MCF 10A (cell line): ENCODE measurements around the gene TGDS. TPM values are rescaled to one million over a fixed set of nuclear protein-coding genes. Genes with fewer than 3 reads are reported as not detected.
"Not testable (repeated sequence)": the region's sequence is repeated elsewhere in the genome, so short reads cannot be mapped to it uniquely, and the experiment has no call there.

Experiments used
- BruUV-seq: library from RNA; stranded (reverse); fragments of 400-500 nt; replicated peaks from 2 replicates; lab custom pipeline; 2021; lab: Mats Ljungman, UMichigan
- CTCF ChIA-PET: fragments of 300-600 bp; sonication (Branson Sonifier 250); formaldehyde crosslinking; extraction: SDS; loops from one replicate; lab custom pipeline; 2021; ENCODE audit warnings: antibody characterized with exemption, inconsistent platforms; lab: Yijun Ruan, JAX
- POLR2A ChIA-PET: fragments of 300-600, 350-650 bp; sonication (Branson Sonifier 250); formaldehyde crosslinking; extraction: SDS; loops from one replicate; lab custom pipeline; 2020; ENCODE audit warnings: antibody characterized with exemption, inconsistent platforms; lab: Yijun Ruan, JAX
- DNase-seq: peaks from one replicate; pipeline ENCODE4 v3.0.0-alpha.2; 2018; ENCODE audit not compliant: unreplicated experiment
- H3K27ac Mint-ChIP-seq: one replicate; pipeline ENCODE4 v1.8.0; 2022; ENCODE audit warnings: mild to moderate bottlenecking, low read depth, mixed read lengths; ENCODE audit not compliant: unreplicated experiment
- H3K27me3 Mint-ChIP-seq: one replicate; pipeline ENCODE4 v1.8.0; 2022; ENCODE audit warnings: mixed read lengths; ENCODE audit not compliant: insufficient read depth, unreplicated experiment
- H3K36me3 Mint-ChIP-seq: one replicate; pipeline ENCODE4 v1.8.0; 2022; ENCODE audit warnings: mild to moderate bottlenecking, moderate library complexity, mixed read lengths; ENCODE audit not compliant: insufficient read depth, unreplicated experiment
- H3K4me1 Mint-ChIP-seq: one replicate; pipeline ENCODE4 v1.8.0; 2022; ENCODE audit warnings: mixed read lengths; ENCODE audit not compliant: insufficient read depth, unreplicated experiment
- H3K4me3 Mint-ChIP-seq: one replicate; pipeline ENCODE4 v1.8.0; 2022; ENCODE audit warnings: mild to moderate bottlenecking, moderate library complexity, mixed read lengths; ENCODE audit not compliant: unreplicated experiment
- H3K9me3 Mint-ChIP-seq: one replicate; pipeline ENCODE4 v1.8.0; 2022; ENCODE audit warnings: mixed read lengths; ENCODE audit not compliant: unreplicated experiment
- CTCF ChIP-seq: fragments of 200-600 bp; IDR thresholded peaks from one replicate; pipeline ENCODE4 v1.8.0; 2022; ENCODE audit warnings: antibody characterized with exemption, mild to moderate bottlenecking; ENCODE audit not compliant: unreplicated experiment
- intact Hi-C: fragments of 100-400 bp; cut with micrococcal nuclease; formaldehyde crosslinking; loops from 2 replicates; pipeline ENCODE4 v1.14.1; 2022
- total RNA-seq: library from RNA; stranded (reverse); gene quantifications from 2 replicates; pipeline ENCODE4 v1.2.3, GENCODE V29; 2022

TGDS gene
- total RNA-seq, 1 experiment from 2014 or later: 14.1 TPM

DNA sequence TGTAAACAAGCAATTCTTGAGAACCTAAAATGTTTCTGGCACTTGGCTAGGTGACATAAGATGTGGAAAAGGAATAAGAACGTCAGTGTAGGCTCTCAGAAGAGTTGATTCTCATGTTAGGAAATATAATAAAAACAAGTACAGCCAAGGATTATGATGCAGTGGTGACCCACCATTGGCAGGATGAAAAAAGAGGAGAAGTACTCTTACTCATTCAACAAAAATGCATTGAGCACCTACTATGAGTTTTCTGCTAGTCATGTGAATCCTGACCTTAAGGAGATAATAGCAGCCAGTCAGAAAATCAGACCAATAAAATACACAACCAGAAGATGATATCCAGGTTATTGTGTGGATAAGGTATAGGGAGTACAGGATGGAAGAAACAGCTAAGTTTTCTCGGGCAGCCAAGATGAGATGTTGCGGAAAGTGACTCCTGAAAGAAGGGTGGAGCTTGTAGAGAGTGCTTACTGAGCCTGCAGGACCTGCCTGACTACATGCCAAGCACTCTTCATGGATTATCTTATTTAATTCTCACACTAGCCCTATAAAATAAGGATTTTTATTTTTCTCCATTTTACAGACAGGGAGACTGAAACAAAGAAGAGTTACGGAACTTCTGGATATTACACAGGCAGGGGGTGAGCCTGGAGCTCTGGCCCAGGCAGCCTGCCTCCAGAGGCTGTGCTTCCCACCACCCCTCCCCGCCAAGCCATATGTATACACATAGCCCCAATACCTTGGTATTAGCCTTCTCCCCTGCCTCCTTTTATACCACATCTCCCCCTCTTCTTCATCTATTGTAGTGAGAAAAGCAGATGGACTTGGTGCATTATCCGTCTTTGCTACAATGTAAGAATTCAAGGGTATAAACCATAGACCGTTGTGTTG lies 58.0 kb downstream of the TGDS start:
- intact Hi-C loops: no loop called here
- POLR2A ChIA-PET: no interaction called here
- no peak overlapping the region for H3K27ac Mint-ChIP-seq
- no peak for DNase-seq
- no peak for TF ChIP-seq CTCF
- H3K4me3 Mint-ChIP-seq: no peak overlapping the region
- no peaks in the 10 kb centered on the region for H3K9me3 Mint-ChIP-seq
- no TSS peak for BruUV-seq
- CTCF ChIA-PET: interaction anchor here (0.6 to 1.6 kb wide), 4 partner anchors 17 to 1276 kb away, joined by 3 to 6 read pairs (median 4); no protein-coding TSS in a partner anchor
- H3K27me3 Mint-ChIP-seq: peaks cover 31% of the 10 kb centered on the region
- no peaks in the 10 kb centered on the region for H3K4me1 Mint-ChIP-seq
- H3K36me3 Mint-ChIP-seq: no peaks in the 10 kb centered on the region

GRCh38 chr13:94535775-94536174 lies 60.2 kb downstream of the TGDS start:
- peaks cover 25% of the 10 kb centered on the region for H3K27me3 Mint-ChIP-seq
- intact Hi-C loops: no loop called here
- no peaks in the 10 kb centered on the region for H3K36me3 Mint-ChIP-seq
- no peak overlapping the region for H3K4me3 Mint-ChIP-seq
- ChIA-PET POLR2A (no interaction called here), CTCF (interaction anchor here (0.7 to 1.1 kb wide), 2 partner anchors 13 to 15 kb away, joined by 3 read pairs; no protein-coding TSS in a partner anchor)
- H3K27ac Mint-ChIP-seq: no peak overlapping the region
- DNase-seq: no peak
- H3K9me3 Mint-ChIP-seq: no peaks in the 10 kb centered on the region
- no peaks in the 10 kb centered on the region for H3K4me1 Mint-ChIP-seq
- no TSS peak for BruUV-seq
- TF ChIP-seq CTCF: no peak

GRCh38 chr13:94535231-94535630 lies 60.7 kb downstream of the TGDS start:
- CTCF ChIA-PET: interaction anchor here (0.5 to 1.1 kb wide), 4 partner anchors 14 to 61 kb away, joined by 3 read pairs; no protein-coding TSS in a partner anchor
- DNase-seq: no peak
- no TSS peak for BruUV-seq
- Mint-ChIP-seq H3K27ac (no peak overlapping the region), H3K9me3 (no peaks in the 10 kb centered on the region), H3K36me3 (no peaks in the 10 kb centered on the region), H3K4me3 (no peak overlapping the region), H3K4me1 (no peaks in the 10 kb centered on the region), H3K27me3 (peaks cover 20% of the 10 kb centered on the region)
- intact Hi-C loops: no loop called here
- no peak for TF ChIP-seq CTCF
- POLR2A ChIA-PET: interaction anchor here (0.6 kb wide), 1 partner anchor 33 kb away, joined by 3 read pairs; no protein-coding TSS in a partner anchor

- CTCF ChIA-PET: interaction anchor here (0.6 kb wide), 1 partner anchor 616 kb away, joined by 4 read pairs; no protein-coding TSS in a partner anchor
- no peak for TF ChIP-seq CTCF
These were observed 61.8 kb downstream of the TGDS start for GRCh38 chr13:94534166-94534565.

GRCh38 chr13:94532278-94532677 lies 63.7 kb downstream of the TGDS start:
- intact Hi-C loops, BruUV-seq, DNase-seq, H3K36me3 Mint-ChIP-seq, H3K27ac Mint-ChIP-seq, H3K4me1 Mint-ChIP-seq, POLR2A ChIA-PET, H3K9me3 Mint-ChIP-seq, H3K4me3 Mint-ChIP-seq, CTCF ChIA-PET: not testable (repeated sequence)
- peaks cover 29% of the 10 kb centered on the region for H3K27me3 Mint-ChIP-seq

More at GRCh38 chr13:94534166-94534565, 61.8 kb downstream of the TGDS start:
- Mint-ChIP-seq H3K27me3 (peaks cover 19% of the 10 kb centered on the region), H3K36me3 (no peaks in the 10 kb centered on the region), H3K4me3 (no peak overlapping the region), H3K9me3 (no peaks in the 10 kb centered on the region), H3K27ac (no peak overlapping the region), H3K4me1 (no peaks in the 10 kb centered on the region)
- no TSS peak for BruUV-seq
- intact Hi-C loops: no loop called here
- POLR2A ChIA-PET: interaction anchor here (0.7 kb wide), 1 partner anchor 117 kb away, joined by 3 read pairs; no protein-coding TSS in a partner anchor
- no peak for DNase-seq

- H3K9me3 Mint-ChIP-seq, H3K4me1 Mint-ChIP-seq, H3K27ac Mint-ChIP-seq, CTCF ChIA-PET, intact Hi-C loops, H3K4me3 Mint-ChIP-seq, H3K36me3 Mint-ChIP-seq, BruUV-seq, DNase-seq: not testable (repeated sequence)
- H3K27me3 Mint-ChIP-seq: peaks cover 29% of the 10 kb centered on the region
- POLR2A ChIA-PET: interaction anchor here (0.6 kb wide), 1 partner anchor 39 kb away, joined by 4 read pairs; no protein-coding TSS in a partner anchor
These were observed 69.0 kb downstream of the TGDS start for GRCh38 chr13:94526956-94527355.
